ENCODE data around the gene FAM161B.

DNA sequence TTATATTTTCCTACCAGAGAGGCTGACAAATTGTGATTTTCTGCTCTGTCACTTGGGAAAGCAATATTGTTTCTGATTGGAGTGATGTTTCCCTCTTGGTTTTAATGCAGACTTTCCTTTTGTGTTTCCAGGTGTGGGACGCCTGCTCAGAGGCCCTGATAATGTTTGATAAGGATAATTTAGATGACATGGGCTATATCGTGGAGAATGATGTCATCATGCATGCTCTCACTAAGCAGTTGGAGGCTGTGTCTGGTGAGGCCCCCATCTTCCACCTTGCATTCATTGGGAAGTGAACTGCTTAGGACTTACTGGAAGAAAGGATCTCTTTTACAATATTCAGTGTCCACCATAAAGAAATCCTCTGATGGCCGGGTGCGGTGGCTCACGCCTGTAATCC is 5.8 kb upstream of the FAM161B start:
- TF ChIP-seq CTCF (IDR thresholded peaks at IDR 0.05) (no peak), POLR2A (IDR thresholded peaks at IDR 0.05) (no peak)
